ENCODE results near the gene GPX3.

- no peak for TF ChIP-seq CTCF (IDR thresholded peaks at IDR 0.05; ENCODE audit: poor library complexity)
- no peak for TF ChIP-seq EZH2phosphoT487 (IDR thresholded peaks at IDR 0.05; ENCODE audit: low read depth, severe bottlenecking, unreplicated experiment)
Observed at GRCh38 chr5:151073280-151073679, 52.9 kb downstream of the GPX3 start.

Measured in hepatocyte (in vitro differentiated cells).